ENCODE results near the gene MS4A8.
"Not testable (repeated sequence)": the region's sequence is repeated elsewhere in the genome, so short reads cannot be mapped to it uniquely, and the experiment has no call there.

MS4A8 gene

GRCh38 chr11:60753309-60753708 is 53.9 kb downstream of the MS4A8 start:
- H3K4me3 ChIP-seq (ENCODE audit: control insufficient read depth, low read depth, low read length) = no peak overlapping the region
- no peak for TF ChIP-seq CTCF (IDR thresholded peaks at IDR 0.05; ENCODE audit: control insufficient read depth, insufficient read depth, low read depth, low read length, missing control alignments)
- no peak for DNase-seq (ENCODE audit: low read depth)

- no peak for DNase-seq (ENCODE audit: low read depth)
These were observed 55.5 kb downstream of the MS4A8 start for GRCh38 chr11:60754887-60755286.

GRCh38 chr11:60756307-60757032 is 57.1 kb downstream of the MS4A8 start, which contains the start of gene MS4A15:
Gene MS4A15 (plus strand): TSS chr11:60756867. CDS start chr11:60763734, 6,867 bp downstream.
- DNase-seq (ENCODE audit: low read depth) = no peak
- H3K4me3 ChIP-seq (ENCODE audit: control insufficient read depth, low read depth, low read length) = no peak within 1 kb of the TSS
- no peak for TF ChIP-seq CTCF (IDR thresholded peaks at IDR 0.05; ENCODE audit: control insufficient read depth, insufficient read depth, low read depth, low read length, missing control alignments)

More at GRCh38 chr11:60754887-60755286, 55.5 kb downstream of the MS4A8 start:
- TF ChIP-seq CTCF (IDR thresholded peaks at IDR 0.05; ENCODE audit: control insufficient read depth, insufficient read depth, low read depth, low read length, missing control alignments) = no peak
- H3K4me3 ChIP-seq (ENCODE audit: control insufficient read depth, low read depth, low read length) = no peak overlapping the region

GRCh38 chr11:60757231-60757800 is 57.9 kb downstream of the MS4A8 start:
- no peak for DNase-seq (ENCODE audit: low read depth)
- no peak for TF ChIP-seq CTCF (IDR thresholded peaks at IDR 0.05; ENCODE audit: control insufficient read depth, insufficient read depth, low read depth, low read length, missing control alignments)
- no peak overlapping the region for H3K4me3 ChIP-seq (ENCODE audit: control insufficient read depth, low read depth, low read length)

GRCh38 chr11:60758671-60759070 is 59.3 kb downstream of the MS4A8 start:
- DNase-seq (ENCODE audit: low read depth); H3K4me3 ChIP-seq (ENCODE audit: control insufficient read depth, low read depth, low read length): not testable (repeated sequence)

- DNase-seq (ENCODE audit: low read depth); H3K4me3 ChIP-seq (ENCODE audit: control insufficient read depth, low read depth, low read length): not testable (repeated sequence)
These were observed 60.2 kb downstream of the MS4A8 start for GRCh38 chr11:60759438-60760225.

GRCh38 chr11:60761436-60762190 is 62.2 kb downstream of the MS4A8 start:
- TF ChIP-seq CTCF (IDR thresholded peaks at IDR 0.05; ENCODE audit: control insufficient read depth, insufficient read depth, low read depth, low read length, missing control alignments) = no peak
- H3K4me3 ChIP-seq (ENCODE audit: control insufficient read depth, low read depth, low read length) = no peak overlapping the region
- DNase-seq (ENCODE audit: low read depth) = no peak

Data from AG09309 (cell line).